ENCODE results near the gene AGAP5.
"Not testable (repeated sequence)": the region's sequence is repeated elsewhere in the genome, so short reads cannot be mapped to it uniquely, and the experiment has no call there.

The AGAP5 gene

DNA sequence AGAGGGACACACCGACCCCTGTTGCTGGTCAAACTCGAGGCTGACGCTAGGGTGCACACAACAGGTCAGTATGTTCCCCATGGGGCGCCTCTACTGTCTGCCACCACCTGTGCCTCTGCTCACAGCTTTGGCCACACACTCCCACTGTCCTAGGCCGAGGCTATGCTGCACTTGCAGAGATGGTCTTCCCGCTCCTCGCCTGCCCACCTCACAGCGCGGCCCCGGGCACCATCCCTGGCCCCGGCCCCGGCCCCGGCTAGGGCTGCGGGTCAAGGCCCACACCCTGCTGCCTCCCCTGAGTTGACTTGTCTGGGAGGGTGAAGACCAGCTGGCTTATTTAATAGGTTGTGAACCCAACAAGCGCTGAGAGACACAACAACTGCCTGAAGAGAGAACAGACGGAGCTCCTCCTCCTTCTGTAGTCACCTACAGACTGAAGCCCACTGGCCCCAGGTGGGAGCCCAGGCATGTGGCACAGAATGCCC is at the start of gene AGAP5:
Gene AGAP5 (minus strand): TSS at position 435 of the 485 bp plus-strand sequence. CDS start 354 bp downstream, at position 81.
- not testable (repeated sequence) for H3K9me3 ChIP-seq; H3K4me3 ChIP-seq (ENCODE audit: low read depth in 1 of 2, low read length in 1 of 2); H3K4me1 ChIP-seq (ENCODE audit: control insufficient read depth in 1 of 2, insufficient read depth in 1 of 2, low read depth in 1 of 2, low read length in 1 of 2); H3K27me3 ChIP-seq; H3K36me3 ChIP-seq; H3K27ac ChIP-seq

DNA sequence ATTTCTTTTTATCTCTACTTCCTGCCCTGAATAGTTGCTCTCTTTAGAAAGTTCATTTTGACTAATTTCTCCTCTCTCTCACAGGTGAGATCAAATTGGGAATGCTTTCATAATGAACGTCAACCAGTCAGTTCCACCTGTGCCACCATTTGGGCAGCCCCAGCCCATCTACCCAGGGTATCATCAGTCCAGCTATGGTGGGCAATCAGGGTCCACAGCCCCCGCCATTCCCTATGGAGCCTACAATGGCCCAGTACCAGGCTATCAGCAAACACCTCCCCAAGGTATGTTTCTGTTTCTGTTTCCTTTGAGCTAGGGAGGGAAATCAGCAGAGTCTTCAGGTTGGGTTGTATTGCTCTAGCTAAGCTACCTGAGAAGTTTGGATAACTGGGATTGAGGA is 48.8 kb upstream of the AGAP5 start:
- Histone ChIP-seq H3K27ac (no peak overlapping the region), H3K9me3 (no peaks in the 10 kb centered on the region), H3K27me3 (no peaks in the 10 kb centered on the region), H3K36me3 (peaks cover 51% of the 10 kb centered on the region), H3K4me1 (ENCODE audit: control insufficient read depth in 1 of 2, insufficient read depth in 1 of 2, low read depth in 1 of 2, low read length in 1 of 2) (peaks cover 16% of the 10 kb centered on the region in 2 experiments), H3K4me3 (ENCODE audit: low read depth in 1 of 2, low read length in 1 of 2) (no peak overlapping the region)
- TF ChIP-seq, protein P1, sequence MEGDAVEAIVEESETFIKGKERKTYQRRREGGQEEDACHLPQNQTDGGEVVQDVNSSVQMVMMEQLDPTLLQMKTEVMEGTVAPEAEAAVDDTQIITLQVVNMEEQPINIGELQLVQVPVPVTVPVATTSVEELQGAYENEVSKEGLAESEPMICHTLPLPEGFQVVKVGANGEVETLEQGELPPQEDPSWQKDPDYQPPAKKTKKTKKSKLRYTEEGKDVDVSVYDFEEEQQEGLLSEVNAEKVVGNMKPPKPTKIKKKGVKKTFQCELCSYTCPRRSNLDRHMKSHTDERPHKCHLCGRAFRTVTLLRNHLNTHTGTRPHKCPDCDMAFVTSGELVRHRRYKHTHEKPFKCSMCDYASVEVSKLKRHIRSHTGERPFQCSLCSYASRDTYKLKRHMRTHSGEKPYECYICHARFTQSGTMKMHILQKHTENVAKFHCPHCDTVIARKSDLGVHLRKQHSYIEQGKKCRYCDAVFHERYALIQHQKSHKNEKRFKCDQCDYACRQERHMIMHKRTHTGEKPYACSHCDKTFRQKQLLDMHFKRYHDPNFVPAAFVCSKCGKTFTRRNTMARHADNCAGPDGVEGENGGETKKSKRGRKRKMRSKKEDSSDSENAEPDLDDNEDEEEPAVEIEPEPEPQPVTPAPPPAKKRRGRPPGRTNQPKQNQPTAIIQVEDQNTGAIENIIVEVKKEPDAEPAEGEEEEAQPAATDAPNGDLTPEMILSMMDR (IDR thresholded peaks at IDR 0.05), result no peak

DNA sequence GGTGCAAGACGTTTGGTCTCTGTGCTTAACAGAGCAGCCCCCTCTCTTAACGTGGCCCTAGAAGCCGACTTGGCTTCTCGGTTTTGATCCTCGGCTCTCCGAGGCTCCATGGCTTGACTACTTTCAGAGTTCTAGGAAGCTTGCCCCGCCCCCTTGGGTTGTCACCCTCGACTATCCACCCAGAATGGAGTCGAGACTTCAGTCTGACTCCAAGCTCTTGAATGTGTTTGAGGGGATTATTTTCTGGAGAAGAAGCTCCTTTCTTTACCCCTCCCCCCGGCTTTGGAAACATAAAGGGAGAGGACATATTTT is 46.7 kb upstream of the AGAP5 start:
- peaks cover 16% of the 10 kb centered on the region in 2 experiments for H3K4me1 ChIP-seq (ENCODE audit: control insufficient read depth in 1 of 2, insufficient read depth in 1 of 2, low read depth in 1 of 2, low read length in 1 of 2)

DNA sequence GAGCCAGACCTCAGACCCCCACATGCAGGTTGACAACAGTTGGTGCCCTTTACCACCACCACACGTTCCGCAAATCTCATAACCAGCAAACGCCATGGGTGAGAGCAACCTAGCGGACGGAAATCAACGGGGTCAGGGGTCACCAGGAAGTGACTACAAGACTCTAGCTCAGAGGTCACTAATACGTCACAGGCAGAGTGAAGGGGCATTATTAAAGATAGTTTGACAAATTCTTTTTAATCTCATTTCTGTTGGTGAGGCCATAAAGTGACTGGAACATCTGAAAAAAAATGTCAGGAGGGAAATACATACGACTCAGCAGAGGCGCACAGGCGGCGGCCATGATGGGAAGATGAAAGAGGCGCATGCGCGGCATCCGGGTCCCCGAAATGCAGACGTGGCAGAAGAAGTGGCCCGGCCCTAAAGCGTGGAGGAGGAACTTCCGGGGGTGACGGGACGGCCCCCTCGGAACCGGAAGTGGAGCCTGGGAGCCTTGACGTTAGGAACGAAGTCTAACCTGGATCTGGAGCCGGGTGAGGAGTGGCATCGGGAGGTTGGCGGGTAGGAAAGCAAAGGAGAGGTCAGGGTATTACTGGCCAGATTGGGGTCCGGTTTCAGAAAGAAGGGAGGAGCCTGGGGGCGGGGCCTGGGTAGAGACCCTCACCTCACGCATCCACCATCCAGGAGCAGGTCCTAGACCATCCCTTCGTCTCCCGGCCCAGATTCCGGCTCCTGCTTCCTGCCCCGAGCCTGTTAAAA is 46.2 kb upstream of the AGAP5 start, which contains the start of gene SEC24C:
Gene SEC24C (plus strand): TSS at position 468 of the 759 bp plus-strand sequence. CDS start 2,461 bp downstream, outside the sequence.
- H3K4me3 ChIP-seq (ENCODE audit: low read depth in 1 of 2, low read length in 1 of 2), result peak within 1 kb of the TSS; percentile 78 to 94
- peak within 1 kb of the TSS; percentile 87 for H3K27ac ChIP-seq
- no peaks in the 10 kb centered on the region for H3K27me3 ChIP-seq
- H3K9me3 ChIP-seq, result no peaks in the 10 kb centered on the region
- TF ChIP-seq, protein P1 (IDR thresholded peaks at IDR 0.05), result peak; percentile 32
- peaks cover 16% of the 10 kb centered on the region in 2 experiments for H3K4me1 ChIP-seq (ENCODE audit: control insufficient read depth in 1 of 2, insufficient read depth in 1 of 2, low read depth in 1 of 2, low read length in 1 of 2)
- peaks cover 27% of the 10 kb centered on the region for H3K36me3 ChIP-seq

More for the DNA sequence above, 46.7 kb upstream of the AGAP5 start:
- H3K27me3 ChIP-seq, result no peaks in the 10 kb centered on the region
- TF ChIP-seq, protein P1 (IDR thresholded peaks at IDR 0.05), result no peak
- H3K36me3 ChIP-seq, result peaks cover 31% of the 10 kb centered on the region
- peak overlapping the region; percentile 87 for H3K27ac ChIP-seq
- H3K9me3 ChIP-seq, result no peaks in the 10 kb centered on the region
- H3K4me3 ChIP-seq (ENCODE audit: low read depth in 1 of 2, low read length in 1 of 2), result peak overlapping the region; percentile 78 to 94

DNA sequence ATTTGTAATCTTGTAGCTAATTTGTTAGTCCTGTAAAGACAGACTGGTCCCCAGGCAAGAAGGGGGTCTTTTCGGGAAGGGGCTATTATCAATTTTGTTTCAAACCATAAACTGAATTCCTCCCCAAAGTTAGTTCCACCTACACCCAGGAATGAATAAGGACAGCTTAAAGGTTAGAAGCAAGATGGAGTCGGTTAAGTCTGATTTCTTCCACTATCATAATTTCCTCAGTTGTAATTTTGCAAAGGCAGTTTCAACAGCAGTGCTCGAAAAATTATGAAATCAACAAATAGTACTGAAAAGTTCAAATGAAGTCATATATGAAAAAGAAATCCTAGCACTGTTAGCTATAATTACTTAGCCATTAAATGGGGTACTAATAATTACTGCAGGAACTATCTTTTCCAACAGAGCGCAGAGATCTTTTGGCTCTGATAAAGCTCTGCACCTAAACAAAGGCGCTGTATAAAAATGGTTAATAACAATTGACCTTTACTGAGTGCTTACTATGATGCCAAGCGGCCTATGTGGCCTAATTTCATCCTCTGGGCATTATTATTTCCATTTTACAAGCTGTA is 45.5 kb upstream of the AGAP5 start:
- TF ChIP-seq, protein P1 (IDR thresholded peaks at IDR 0.05), result no peak
- Histone ChIP-seq H3K27me3 (no peaks in the 10 kb centered on the region), H3K4me1 (ENCODE audit: control insufficient read depth in 1 of 2, insufficient read depth in 1 of 2, low read depth in 1 of 2, low read length in 1 of 2) (peaks cover 16% of the 10 kb centered on the region in 2 experiments), H3K4me3 (ENCODE audit: low read depth in 1 of 2, low read length in 1 of 2) (peak overlapping the region; percentile 78 to 94), H3K27ac (peak overlapping the region; percentile 87), H3K9me3 (no peaks in the 10 kb centered on the region), H3K36me3 (peaks cover 21% of the 10 kb centered on the region)

DNA sequence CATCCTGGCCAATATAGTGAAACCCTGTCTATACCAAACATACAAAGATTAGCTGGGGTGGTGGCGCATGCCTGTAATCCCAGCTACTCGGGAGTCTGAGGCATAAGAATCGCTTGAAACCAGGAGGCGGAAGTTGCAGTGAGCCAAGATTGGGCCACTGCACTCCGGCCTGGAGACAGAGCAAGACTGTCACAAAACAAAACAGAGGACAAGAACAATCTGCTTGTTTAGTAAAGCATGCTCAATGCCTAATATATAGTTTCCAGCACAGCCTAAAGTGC is 44.5 kb upstream of the AGAP5 start:
- Histone ChIP-seq H3K27me3 (no peaks in the 10 kb centered on the region), H3K9me3 (no peaks in the 10 kb centered on the region), H3K27ac (no peak overlapping the region), H3K36me3 (peaks cover 10% of the 10 kb centered on the region), H3K4me3 (ENCODE audit: low read depth in 1 of 2, low read length in 1 of 2) (no peak overlapping the region), H3K4me1 (ENCODE audit: control insufficient read depth in 1 of 2, insufficient read depth in 1 of 2, low read depth in 1 of 2, low read length in 1 of 2) (peaks cover 16% of the 10 kb centered on the region in 2 experiments)
- TF ChIP-seq, protein P1 (IDR thresholded peaks at IDR 0.05), result no peak

DNA sequence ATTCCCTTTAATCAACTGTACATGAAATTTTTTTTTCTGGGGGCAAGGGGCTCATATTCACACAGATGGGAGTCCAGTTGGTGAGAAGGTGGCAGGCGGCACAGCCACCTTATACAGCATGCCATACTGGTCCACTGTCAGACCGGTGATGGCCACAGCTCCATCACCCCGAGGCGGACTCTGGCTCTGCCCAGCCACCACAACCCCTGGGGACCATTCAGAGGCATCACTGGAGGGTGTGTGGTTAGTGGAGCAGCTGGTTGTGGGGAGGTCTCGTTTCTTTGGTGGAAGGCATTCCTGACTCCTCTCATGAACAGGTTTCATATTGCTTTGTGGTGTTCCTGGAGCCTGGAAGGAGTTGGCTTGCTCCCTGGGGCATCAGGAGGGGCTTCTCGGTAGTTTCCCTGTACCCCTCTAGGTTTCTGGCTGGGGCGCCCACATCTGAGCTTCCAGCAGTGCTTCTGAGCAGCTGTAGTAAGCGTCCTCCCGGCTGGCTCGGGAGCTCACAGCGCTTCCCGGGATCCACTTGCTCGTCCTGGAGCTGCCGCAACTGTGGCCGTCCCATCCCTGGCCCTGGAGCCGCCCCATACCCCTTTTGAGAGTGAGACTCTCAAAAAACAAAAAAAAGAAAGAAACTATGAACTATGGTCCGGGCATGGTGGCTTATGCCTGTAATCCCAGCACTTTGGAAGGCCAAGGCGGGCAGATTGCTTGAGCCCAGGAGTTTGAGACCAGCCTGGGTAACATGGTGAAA is 42.8 kb upstream of the AGAP5 start:
- not testable (repeated sequence) for H3K27me3 ChIP-seq; H3K9me3 ChIP-seq; H3K4me3 ChIP-seq (ENCODE audit: low read depth in 1 of 2, low read length in 1 of 2); H3K36me3 ChIP-seq; H3K27ac ChIP-seq
- H3K4me1 ChIP-seq (ENCODE audit: control insufficient read depth in 1 of 2, insufficient read depth in 1 of 2, low read depth in 1 of 2, low read length in 1 of 2), result peaks cover 16% of the 10 kb centered on the region in 2 experiments
